ENCODE data around the gene ZFAND6. TPM values are rescaled to one million over a fixed set of nuclear protein-coding genes. Genes with fewer than 3 reads are reported as not detected.

The ZFAND6 gene
- total RNA-seq, 1 donor from 2014 or later, result 46.8 TPM

GRCh38 chr15:80066912-80067311 is 7.4 kb downstream of the ZFAND6 start:
- DNase-seq (ENCODE audit: low spot score), result no peak
- H3K27me3 Mint-ChIP-seq (ENCODE audit: low read depth), result no peaks in the 10 kb centered on the region
- H3K4me3 Mint-ChIP-seq (ENCODE audit: unreplicated experiment), result no peak overlapping the region
- TF ChIP-seq, protein P1, sequence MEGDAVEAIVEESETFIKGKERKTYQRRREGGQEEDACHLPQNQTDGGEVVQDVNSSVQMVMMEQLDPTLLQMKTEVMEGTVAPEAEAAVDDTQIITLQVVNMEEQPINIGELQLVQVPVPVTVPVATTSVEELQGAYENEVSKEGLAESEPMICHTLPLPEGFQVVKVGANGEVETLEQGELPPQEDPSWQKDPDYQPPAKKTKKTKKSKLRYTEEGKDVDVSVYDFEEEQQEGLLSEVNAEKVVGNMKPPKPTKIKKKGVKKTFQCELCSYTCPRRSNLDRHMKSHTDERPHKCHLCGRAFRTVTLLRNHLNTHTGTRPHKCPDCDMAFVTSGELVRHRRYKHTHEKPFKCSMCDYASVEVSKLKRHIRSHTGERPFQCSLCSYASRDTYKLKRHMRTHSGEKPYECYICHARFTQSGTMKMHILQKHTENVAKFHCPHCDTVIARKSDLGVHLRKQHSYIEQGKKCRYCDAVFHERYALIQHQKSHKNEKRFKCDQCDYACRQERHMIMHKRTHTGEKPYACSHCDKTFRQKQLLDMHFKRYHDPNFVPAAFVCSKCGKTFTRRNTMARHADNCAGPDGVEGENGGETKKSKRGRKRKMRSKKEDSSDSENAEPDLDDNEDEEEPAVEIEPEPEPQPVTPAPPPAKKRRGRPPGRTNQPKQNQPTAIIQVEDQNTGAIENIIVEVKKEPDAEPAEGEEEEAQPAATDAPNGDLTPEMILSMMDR (IDR thresholded peaks at IDR 0.05), result no peak
- no peaks in the 10 kb centered on the region for H3K36me3 Mint-ChIP-seq (ENCODE audit: low read depth)
- no peaks in the 10 kb centered on the region for H3K9me3 Mint-ChIP-seq (ENCODE audit: low read depth)
- peaks cover 26% of the 10 kb centered on the region for H3K4me1 Mint-ChIP-seq (ENCODE audit: low read depth)
- H3K27ac Mint-ChIP-seq (ENCODE audit: unreplicated experiment), result no peak overlapping the region

DNA sequence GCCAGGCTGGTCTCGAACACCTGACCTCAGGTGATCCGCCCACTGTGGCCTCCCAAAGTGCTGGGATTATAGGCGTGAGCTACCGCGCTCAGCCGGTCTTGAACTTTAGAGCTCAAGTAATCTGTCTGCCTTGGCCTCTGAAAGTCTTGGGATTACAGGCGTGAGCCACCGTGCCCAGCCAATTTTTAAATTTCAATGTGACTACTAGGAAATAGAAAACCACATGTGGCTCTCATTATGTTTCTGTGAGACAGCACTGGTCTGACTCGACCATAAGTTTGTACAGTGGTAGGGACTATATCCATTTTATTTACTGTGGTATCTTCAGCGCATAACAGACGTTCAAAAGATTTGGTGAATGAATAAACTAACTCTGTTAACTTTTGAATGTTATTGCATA is 9.1 kb downstream of the ZFAND6 start:
- TF ChIP-seq, protein P1 (IDR thresholded peaks at IDR 0.05), result no peak
- Mint-ChIP-seq H3K27me3 (ENCODE audit: low read depth) (no peaks in the 10 kb centered on the region), H3K36me3 (ENCODE audit: low read depth) (no peaks in the 10 kb centered on the region), H3K27ac (ENCODE audit: unreplicated experiment) (peak overlapping the region; percentile 32), H3K4me1 (ENCODE audit: low read depth) (peaks cover 35% of the 10 kb centered on the region), H3K4me3 (ENCODE audit: unreplicated experiment) (no peak overlapping the region), H3K9me3 (ENCODE audit: low read depth) (no peaks in the 10 kb centered on the region)
- DNase-seq (ENCODE audit: low spot score), result no peak

- H3K27ac Mint-ChIP-seq (ENCODE audit: unreplicated experiment), result no peak overlapping the region
- TF ChIP-seq, protein P1 (IDR thresholded peaks at IDR 0.05), result no peak
- H3K36me3 Mint-ChIP-seq (ENCODE audit: low read depth), result no peaks in the 10 kb centered on the region
- H3K27me3 Mint-ChIP-seq (ENCODE audit: low read depth), result no peaks in the 10 kb centered on the region
- no peaks in the 10 kb centered on the region for H3K9me3 Mint-ChIP-seq (ENCODE audit: low read depth)
- no peak for DNase-seq (ENCODE audit: low spot score)
- peaks cover 58% of the 10 kb centered on the region for H3K4me1 Mint-ChIP-seq (ENCODE audit: low read depth)
- no peak overlapping the region for H3K4me3 Mint-ChIP-seq (ENCODE audit: unreplicated experiment)
Measured at GRCh38 chr15:80070840-80071239, 11.4 kb downstream of the ZFAND6 start.

DNA sequence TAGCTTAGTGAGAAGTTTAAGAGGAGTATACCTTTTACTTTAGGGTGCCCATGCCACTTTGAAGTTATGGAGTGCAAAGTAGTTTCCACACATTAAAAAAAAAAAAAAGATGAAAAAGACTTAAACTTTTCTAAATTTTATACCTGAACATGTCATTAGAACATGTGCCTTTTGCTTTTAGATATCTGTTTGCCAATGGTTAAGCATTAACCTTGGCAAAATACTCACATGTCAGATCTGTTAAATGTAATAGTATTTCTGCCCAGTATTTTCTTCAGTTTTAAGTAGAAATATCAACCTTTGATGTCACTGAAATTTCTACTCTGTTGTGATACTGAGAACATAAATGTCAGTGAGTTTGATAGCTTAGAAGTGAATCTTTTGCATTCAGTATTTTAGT is 12.2 kb downstream of the ZFAND6 start:
- TF ChIP-seq, protein P1 (IDR thresholded peaks at IDR 0.05), result no peak
- Mint-ChIP-seq H3K9me3 (ENCODE audit: low read depth) (no peaks in the 10 kb centered on the region), H3K36me3 (ENCODE audit: low read depth) (no peaks in the 10 kb centered on the region), H3K4me1 (ENCODE audit: low read depth) (peaks cover 66% of the 10 kb centered on the region), H3K27me3 (ENCODE audit: low read depth) (no peaks in the 10 kb centered on the region), H3K4me3 (ENCODE audit: unreplicated experiment) (no peak overlapping the region), H3K27ac (ENCODE audit: unreplicated experiment) (peak overlapping the region; percentile 91)
- no peak for DNase-seq (ENCODE audit: low spot score)

- Mint-ChIP-seq H3K27ac (ENCODE audit: unreplicated experiment) (peak overlapping the region; percentile 91), H3K4me3 (ENCODE audit: unreplicated experiment) (peak overlapping the region; percentile 88), H3K36me3 (ENCODE audit: low read depth) (no peaks in the 10 kb centered on the region), H3K27me3 (ENCODE audit: low read depth) (no peaks in the 10 kb centered on the region), H3K4me1 (ENCODE audit: low read depth) (peaks cover 74% of the 10 kb centered on the region), H3K9me3 (ENCODE audit: low read depth) (no peaks in the 10 kb centered on the region)
- no peak for DNase-seq (ENCODE audit: low spot score)
- TF ChIP-seq, protein P1 (IDR thresholded peaks at IDR 0.05), result no peak
Measured at GRCh38 chr15:80072285-80072994, 13.0 kb downstream of the ZFAND6 start.
